Dedifferentiated amniotic fluid mesenchymal stem cell (primary cell): Measurements from ENCODE around the gene CHST1.

Experiments
- DNase-seq: peaks from one replicate; pipeline ENCODE4 v3.0.0-alpha.2; 2016; ENCODE audit errors: extremely low spot score

The CHST1 gene

GRCh38 chr11:45665206-45665932 lies at the start of gene CHST1:
Gene CHST1, minus strand, starts transcription at chr11:45665622. Its CDS starts 14,699 bp downstream, at chr11:45650923.
- DNase-seq: no peak

DNA sequence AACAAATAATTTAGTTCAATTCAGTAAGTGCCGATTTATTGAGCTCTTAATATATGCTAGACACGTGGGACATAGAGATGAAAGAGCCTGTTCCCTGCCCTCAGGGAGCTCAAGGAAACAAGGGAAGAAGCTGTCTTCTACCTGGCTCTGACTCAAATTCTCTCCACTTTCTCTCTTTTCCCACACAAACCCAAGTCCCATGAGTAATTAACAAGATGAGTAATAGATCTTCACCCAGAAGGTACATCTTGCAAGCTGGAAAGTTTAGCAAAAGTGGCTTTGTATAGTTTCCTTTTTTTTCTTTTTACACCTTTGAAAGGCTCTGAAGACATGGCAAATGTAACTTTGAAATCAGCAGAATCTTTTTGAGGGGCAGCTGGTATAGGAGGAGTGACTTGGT lies 48.2 kb upstream of the CHST1 start:
- no peak for DNase-seq

GRCh38 chr11:45710561-45710960 lies 45.1 kb upstream of the CHST1 start:
- no peak for DNase-seq

DNA sequence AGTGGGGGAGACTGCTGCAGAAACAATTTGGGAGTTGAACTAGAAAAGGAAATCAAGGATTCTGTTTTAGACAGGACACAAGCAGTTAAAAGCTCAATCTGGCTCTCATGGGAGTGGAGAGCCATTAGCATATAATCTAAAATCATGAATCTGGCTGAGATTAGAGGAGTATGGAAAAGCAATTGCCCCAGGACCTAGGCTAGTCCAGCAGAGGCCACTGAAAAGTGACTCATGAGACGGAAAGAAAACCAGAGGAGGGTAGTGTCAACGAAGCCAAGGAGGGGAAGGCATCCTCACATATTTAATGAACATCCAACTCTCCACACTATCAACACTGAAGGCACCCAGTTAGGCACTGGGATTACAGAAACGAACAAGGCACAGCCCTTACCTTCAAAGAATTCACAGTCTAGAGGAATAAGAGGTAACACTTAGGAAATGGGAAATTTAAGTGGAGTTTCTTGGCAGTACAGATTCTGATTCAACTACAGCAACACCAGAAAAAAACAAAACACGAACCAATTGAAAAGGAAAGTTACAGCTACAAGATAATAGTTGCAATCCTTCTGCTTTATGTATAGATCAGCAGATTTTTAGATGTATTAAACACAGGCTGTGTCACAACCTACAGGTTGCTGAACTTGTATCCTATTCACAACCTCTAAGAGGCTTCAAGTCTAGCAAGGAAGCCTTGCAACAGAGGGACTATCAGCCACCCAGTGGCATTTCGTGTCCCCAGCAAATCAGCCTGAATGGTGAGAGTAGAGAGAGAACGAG lies 43.7 kb upstream of the CHST1 start:
- no peak for DNase-seq

GRCh38 chr11:45704635-45705034 lies 39.2 kb upstream of the CHST1 start:
- DNase-seq: no peak

GRCh38 chr11:45704133-45704532 lies 38.7 kb upstream of the CHST1 start:
- no peak for DNase-seq

DNA sequence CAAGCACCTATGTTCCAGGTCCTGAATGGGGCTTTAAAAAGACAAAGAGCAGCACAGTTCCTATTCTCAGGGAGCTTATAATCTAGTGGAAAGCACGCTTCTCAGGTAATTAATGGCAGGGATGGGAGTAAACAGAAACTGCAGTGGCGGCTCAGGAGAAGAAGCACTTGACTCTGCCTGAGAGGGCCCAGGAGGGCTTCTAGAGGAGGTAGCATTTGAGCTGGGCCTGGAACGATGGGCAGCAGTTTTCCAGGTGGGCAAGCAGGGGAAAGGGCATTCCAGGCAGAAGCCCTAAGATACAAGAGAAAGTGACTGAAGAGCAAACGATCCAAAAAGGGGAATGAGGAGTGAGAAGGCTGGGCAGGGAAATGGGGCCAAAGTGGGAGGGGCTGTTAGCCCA lies 37.1 kb upstream of the CHST1 start:
- DNase-seq: no peak

- DNase-seq: no peak
Observed at GRCh38 chr11:45698777-45699497, 33.5 kb upstream of the CHST1 start.

DNA sequence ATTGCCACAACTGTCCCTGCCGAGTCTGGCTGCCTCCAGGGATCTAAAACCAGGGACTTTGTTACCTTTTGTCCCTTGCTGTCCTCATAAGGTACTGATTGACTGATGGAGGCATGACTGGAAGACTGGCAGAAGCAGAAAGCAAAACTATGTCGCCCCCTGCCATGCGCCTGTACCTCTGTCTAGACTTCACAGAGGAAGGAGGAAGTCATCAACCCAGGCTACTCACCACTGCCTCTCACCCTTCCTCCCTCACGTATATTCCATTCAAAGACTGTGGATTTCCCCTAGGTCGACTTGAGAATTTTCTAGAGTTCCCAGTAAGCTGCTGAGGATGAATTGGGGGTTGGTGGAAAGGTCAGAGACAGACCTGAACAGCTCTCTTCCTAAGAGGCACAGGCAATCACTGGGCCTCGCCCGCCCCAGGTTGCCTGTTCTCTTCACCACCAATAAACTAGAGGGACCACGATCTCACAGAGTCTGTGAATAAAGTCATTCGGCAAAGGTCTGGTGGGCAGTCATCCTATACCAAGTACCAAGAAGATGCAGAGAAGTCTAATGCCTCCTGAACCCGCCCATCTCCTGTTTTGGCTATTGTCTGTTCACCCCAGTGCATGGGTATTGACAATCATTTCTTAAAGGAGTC lies 27.5 kb upstream of the CHST1 start:
- DNase-seq: no peak

DNA sequence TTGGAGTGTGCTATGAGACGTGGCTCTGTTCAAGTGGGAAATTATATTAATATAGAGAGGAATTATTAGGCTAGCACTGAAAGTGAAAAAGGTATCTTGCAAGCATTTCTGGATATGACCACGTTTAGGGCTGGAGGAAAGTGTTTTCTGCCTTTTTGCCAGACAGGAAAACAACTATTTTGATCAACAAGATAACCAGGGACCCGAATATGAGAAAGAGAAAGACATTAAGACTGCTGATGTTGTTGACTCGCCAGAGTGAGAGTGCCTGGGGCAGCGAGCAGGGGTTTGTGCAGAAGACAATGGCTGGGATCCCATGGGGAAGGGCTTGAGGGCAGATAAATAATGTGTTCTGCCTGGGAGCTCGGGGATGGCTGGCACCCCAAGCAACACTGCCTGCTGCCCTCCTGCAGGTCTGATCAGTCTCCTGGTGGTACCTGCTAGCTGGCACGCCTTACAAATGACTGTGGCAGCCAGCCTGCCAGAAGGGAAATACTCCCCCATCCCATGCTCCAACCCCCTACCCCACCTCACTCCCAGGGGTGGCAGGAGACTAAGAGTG lies 23.1 kb upstream of the CHST1 start:
- DNase-seq: no peak

- DNase-seq: no peak
Observed at GRCh38 chr11:45687836-45688235, 22.4 kb upstream of the CHST1 start.

DNA sequence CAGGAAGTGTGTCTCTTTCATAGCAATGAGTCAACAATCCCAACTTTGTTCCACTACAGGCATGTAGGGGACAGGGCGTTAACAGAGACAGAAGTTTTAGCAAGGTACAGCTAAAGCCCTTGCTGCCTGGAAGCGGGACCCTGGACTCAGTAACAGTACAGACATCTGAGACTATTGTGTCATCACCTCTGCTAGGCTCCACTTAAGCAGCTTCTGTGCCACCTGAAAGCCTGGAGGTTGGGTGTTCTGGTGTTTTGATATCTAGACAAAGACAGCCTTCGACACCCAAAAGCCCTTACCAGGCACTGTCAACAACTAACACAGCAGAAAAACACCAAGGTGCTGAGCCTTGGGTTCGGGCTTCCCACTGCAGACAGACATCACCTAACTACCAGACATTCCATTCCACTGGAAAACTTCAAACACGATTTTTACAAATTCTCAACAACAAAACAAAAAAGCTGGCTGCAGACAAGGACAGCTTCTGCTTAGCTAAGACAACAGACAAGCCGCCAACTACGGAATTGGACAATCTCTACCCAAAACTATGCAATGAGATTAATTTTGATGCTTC lies 20.6 kb upstream of the CHST1 start:
- no peak for DNase-seq

DNA sequence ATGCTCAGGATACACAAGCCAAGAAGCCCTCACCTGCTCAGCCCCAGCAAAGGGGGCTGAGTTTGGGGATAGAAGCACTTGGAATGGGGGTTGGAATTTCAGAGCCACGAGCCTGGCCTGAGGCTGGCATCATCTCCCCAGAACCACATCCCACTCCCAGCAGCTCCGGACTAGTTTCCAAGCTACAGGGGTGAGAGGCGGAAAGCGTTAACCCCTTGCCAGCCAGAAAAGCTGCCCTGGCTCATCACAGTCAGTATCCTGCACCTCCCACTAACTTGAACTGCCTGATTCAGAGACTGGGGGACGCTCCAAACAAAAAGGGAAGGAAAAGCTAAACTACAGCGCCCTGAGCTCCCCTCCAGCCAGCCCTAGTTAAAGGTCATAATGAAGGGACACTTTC lies 19.0 kb upstream of the CHST1 start:
- no peak for DNase-seq

DNA sequence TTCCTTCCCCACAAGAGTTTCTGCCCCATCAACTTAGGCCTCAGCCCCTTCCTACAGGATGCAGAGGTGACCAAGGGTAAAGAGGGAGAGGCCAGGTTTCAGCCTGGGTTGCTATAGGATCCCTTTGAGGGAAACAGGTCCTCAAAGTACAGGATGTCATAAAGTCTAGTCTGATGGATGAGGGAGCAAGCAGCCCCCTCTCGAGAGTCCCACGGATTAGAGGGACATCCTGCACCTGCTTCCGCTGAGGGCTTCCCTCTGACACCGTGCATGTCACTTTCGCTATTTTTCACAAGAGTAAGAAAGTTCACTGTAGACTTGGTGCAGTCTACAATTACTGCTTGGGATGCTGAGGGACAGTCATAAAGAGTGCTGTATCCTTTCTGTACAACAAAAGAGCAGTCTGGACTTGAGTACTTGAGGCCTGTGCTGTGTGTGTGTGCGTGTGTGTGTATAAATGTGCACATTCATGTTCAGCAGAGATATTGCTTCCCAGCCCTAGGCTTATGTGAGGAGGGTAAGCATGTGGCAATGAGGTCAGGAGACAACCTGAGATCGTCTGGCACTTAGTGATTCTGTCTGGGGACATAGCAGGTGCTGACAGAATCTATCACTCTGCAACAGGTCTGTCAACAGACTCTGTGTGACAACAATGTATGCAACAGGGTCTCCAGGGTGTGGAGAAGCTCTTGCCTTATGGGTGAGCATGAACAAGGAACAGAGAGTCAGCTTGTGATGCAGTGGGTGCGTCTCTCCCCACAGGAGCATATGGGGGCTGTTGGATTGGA lies 18.0 kb upstream of the CHST1 start:
- no peak for DNase-seq

DNA sequence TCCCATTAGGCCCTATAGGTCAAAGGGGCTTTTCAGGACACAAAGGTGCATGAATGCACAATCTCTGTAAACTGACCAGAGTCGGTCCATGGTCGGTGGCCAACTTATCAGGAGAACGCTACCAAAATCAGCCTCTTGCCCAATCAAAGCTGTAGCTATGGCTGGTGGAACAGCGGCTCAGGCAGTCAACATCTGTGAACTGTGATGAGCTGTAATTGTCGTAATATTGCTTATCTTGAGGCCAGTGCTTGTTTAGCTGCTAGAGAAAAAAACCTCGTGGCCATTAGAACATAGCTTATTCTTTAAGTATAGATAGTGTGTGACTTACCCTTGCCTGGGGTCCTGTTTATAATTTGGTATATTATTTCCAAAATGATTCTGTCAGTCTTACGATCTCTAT lies 14.4 kb upstream of the CHST1 start:
- no peak for DNase-seq

DNA sequence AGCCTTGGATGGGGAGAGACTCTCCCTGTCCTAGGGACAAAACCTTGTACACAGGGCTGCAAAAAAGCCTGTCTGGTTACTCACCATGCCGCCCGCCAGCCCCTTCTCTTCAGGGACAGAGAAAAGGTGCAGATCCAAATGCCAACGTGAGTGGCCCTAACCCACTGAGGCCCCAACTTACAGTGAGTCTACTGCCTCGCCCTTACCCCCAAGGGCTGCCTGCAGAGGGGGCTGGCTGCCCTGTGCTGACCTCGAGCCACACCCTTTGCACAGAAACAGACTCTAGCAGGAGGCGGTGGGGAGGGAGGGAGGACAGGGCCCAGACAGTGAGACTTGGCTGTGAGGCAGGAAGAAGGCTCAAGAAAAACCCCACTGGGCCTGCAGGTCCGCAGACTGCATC lies 13.6 kb upstream of the CHST1 start:
- no peak for DNase-seq

DNA sequence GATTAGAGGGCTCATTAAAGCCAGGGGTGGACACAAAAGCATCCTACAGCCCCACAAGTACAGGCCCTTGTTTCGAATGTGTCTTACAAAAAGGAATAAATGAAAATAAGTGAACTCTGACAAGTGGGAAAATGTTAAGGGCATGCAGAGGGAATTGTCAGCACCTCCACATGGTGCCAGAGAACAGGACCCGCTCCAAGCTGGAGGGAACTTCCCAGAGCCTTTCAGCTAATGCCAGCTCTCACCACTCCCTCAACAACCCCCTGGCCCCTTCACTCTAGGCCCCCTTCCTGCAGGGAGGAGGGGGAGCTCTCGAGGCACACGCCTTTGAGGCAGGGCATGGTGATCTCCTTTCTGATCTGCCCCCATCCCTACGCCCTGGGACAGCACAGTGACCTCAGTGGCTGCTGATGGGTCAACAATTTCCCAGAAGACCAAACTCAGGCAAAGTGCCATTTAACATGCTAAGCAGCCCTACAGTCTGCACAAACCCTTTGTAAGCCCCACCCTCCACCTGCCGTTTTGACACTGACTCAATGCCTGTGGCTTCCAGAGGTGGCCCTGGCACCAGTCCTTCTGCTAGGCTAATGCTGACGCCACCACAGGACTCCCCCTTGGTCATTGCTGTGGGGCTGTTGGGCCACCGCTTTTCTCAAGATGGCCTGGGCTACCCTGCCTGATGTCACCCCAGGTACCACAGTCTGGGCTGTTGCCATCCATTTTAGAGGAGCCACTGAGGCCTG lies 12.5 kb upstream of the CHST1 start:
- no peak for DNase-seq

DNA sequence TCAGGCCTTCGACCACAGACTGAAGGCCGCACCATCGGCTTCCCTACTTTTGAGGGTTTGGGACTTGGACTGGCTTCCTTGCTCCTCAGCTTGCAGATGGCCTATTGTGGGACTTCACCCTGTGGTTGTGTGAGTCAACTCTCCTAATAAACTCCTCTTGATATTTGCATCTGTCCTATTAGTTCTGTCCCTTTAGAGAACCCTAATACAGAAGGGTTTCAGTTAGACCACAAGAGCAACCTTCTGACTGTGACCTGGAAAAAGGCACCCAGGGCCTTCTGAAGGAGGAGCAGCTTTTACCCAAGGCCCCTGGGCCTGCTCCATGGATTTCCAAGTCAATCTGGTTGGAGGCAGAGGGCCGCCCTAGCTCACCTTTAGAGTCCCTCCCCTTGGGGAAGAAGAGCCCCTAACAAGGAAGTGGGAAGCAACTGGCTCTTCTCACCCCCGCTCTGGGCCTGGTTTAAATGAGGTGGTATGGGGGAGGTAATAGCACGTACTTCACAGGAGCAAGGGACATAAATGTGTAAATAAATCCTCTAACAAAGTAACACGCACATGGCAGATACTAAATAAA lies 11.2 kb upstream of the CHST1 start:
- no peak for DNase-seq

DNA sequence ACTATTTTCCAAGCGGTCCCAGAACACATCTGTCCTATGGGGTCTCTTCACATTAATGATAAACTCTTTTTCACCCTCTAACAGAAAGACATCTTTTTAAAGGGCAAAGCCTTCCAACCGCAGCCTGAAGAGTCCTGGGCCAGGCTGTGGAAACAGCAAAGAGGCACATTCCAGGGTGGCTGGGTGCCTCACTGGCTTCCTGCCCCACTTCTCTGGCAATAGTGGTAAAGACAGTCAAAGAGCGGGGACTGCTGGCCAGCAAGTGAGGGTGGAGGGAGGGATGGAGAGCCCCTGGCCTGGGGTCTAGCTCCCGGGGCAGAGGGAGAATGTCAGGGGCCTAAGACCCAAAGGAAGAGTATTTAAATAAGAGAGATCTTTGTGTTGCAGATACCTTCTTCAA lies 10.2 kb upstream of the CHST1 start:
- DNase-seq: no peak
